IPS-NIHi7 (cell line): Measurements from ENCODE around the gene SUMO4.

Experiments used
- DNase-seq: peaks from one replicate; pipeline ENCODE4 v3.0.0; 2012; ENCODE audit warnings: mixed read lengths; ENCODE audit errors: extremely low spot score

Gene SUMO4

DNA sequence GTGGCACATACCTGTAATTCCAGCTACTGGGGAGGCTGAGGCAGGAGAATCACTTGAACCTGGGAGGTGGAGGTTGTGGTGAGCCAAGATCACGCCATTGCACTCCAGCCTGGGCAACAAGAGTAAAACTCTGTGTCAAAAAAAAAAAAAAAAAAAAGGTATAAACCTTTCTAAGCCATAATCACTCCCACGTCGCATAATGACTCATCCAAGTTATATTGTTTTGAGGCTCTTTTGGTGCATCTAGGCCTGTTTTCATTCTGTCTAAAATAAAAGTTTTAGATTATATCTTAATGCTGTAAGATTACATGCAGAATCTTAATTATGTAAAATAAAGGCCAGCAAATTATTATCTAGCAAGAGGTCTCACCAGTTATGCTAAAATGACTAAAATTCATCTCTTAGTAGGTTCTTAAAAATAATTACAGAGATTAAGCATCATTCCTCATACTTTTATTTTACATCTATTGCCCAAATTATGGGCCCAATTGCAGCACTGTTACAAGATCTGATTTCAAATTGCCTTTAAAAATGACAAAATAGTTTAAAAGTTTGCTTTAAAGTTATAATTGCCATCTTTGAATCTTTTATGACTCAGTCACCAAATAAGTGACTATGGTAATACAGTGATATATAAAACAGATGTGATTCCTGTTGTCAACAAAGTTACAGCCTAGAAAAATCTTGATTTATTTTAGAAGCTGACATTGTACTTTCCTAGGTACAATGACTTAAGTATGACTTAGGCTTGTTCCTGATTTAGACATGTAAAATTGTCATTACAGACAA lies 10.4 kb upstream of the SUMO4 start:
- DNase-seq: no peak

DNA sequence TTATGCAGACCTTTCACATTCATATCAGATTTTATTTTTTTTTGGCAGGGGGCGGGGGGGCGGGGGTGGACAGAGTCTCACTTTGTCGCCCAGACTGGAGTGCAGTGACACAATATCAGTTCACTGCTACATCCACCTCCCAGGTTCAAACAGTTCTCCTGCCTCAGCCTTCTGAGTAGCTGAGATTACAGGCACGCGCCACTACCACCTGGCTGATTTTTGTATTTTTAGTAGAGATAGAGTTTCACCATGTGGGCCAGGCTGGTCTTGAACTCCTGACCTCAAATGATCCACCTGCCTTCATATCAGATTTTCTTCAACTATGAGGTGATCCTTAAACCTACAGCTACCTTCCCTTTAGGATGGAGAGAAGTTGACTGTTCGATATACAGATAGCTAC lies 8.0 kb upstream of the SUMO4 start:
- no peak for DNase-seq

DNA sequence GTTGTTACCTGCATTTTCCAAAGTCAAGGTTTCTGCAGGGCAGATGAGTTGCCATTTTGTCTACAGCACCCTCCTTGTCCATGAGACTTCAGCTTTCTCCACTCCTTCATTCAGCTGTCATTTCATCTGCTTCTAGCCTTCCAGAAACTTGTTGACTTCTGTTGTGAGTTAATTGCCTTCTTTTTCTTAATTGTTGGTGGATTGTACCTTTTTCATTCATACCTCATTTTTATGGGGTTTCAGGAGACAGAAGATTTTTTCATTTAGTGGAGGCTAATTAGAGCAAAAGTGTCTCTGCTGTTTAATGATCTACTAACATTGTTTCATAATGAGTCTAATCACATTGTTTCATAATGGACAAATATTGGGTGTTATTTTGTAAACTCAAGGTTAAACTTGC lies 7.5 kb upstream of the SUMO4 start:
- DNase-seq: no peak

DNA sequence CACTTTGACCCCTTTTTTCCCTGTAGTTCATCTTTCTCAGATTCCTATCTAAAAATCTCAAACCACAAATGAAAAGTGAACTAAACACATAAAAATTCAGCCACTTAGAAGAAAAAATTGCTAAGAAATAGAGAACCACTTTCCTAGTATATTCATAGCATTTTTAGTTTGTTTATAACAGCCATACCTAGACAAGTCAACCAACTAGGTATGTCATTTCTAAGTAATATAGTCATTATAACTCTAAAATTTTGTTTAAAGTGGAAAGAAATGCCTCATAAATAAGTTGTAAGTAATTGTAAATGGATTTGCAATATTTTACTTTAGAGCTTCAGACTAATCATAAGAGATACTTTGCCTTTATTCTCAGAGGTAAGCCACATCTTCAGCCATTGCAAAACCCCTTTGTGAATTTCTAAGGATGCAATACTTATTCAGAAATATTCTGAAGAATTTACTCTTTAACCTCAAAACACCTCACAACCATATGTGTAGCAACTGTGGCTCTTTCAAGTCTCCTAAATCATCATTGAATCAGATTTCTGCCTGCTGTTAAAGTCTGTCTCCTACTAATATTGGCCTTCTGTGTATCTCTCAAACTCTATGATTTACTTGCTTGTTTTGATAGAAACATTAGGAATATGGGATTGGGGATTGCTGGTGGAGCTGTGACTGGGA lies 6.9 kb upstream of the SUMO4 start:
- no peak for DNase-seq

DNA sequence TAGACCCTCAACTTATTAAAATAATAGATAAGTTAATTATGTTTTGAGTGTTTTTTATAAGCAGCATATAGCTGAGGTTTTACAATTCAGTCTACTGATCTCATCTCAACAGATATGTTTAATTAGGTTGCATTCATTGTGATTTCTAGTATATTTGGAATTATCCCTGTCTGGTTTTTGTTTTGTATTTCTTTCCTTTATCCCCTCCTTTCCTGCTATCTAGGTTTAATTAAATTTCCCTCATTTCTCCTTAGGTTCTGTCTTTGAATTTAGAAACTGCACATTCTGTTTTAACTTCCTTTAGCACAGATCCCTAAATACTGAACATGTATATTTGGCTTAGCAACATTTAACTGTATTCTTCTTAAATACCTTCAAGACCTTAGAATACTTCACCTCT lies 4.9 kb upstream of the SUMO4 start:
- no peak for DNase-seq

DNA sequence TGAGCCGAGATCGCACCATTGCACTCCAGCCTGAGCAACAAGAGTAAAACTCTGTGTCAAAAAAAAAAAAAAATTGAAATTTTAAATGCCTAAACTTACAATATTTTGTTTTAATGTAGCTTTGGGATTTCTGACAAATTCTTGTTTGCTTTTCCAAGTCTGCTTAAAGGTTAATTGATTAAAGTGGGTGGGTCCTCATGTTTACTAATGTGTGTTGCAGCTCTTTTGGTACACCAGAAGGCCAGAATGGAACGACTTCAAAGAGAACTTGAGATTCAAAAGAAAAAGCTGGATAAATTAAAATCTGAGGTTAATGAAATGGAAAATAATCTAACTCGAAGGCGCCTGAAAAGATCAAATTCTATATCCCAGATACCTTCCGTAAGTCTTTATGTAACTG lies 2.7 kb upstream of the SUMO4 start:
- DNase-seq: no peak

DNA sequence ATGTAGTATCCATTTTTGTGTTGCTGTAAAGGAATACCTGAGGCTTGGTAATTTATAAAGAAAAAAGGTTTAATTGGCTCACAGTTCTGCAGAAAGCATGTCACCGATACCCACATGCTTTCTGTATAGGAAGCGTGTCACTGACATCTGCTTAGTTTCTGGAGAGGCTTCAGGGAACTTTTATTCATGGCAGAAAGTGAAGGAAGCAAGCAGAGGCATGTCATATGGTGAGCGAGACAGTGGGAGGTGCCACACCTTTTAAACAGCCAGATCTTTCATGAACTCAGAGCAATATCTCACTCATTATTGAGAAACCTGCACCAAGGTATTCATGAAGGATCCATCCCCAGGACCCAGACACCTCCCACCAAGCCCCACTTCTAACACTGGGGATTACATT lies 3.5 kb downstream of the SUMO4 start:
- no peak for DNase-seq

DNA sequence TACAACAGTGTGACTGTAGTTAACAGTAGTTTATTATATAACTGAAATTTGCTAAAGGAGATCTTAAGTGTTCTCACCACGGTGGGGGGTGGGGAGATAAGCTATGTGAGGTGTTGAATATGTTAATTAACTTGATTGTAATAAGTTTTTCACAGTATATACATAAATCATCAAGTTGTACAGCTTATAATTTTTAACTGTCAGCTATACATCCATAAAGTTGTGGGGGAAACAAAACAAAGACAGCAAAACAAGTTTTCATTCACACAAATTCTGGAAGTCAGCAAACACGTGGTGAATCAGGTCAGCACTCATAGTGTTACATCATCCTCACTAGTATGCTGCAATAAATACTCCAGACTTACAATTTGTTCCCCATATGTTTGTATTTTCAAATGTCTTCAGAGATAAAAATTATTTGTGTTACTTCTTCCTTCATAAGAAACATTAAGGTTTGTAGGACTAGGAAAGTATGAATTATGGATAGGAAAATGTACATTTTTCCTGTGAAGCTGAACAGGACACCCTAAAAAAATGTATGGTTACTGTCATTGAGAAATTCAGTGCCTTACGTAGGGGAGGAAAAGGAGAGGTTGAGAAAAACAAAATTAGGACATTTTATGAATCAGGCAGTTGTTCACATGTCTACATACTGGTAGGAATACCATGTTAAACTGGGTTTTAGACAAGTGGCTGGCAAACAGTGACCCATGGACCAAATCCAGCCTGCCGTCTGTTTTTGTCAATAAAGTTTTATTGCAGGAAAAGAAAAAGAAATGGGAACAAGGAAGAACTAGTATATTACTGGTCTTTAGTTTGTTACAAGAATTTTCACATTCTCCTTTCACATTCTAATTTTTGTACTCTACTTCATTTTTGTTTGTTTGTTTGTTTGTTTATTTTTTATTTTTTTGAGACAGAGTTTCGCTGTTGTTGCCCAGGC lies 6.0 kb downstream of the SUMO4 start:
- no peak for DNase-seq

DNA sequence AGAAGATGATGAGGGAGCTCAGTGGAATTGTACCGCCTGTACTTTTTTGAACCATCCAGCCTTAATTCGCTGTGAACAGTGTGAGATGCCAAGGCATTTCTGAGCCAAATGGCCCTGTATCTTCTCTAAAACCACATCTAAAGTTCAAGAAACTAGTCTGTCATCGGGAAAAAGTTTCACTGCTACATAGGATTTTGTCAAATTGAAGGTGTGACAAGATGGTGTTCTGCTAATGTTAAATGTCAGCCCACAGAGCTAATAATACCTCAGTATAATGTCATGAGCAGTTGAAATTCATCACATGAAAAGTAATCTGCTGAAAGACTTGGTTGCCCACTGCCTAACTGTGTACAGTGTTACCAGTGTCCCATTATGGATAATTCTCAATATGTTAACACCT lies 9.6 kb downstream of the SUMO4 start:
- DNase-seq: no peak

DNA sequence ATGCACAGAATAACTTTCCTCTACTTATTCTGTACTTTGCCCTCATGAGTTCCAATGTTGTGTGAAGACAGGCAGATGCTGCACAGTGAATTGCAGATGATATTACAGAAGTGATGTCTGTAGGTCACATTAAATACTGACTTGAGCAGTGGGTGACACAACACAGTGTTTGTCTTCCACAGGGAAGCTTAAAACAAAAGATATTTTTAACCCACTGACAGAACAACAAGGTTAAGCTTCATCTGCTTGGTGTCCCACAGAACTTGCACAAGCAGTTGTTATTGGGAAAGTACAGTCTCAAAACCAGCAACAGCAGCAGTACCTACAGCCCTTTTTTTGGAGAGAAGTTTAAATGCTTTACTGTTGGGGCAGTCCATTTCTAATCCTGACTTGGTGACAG lies 10.5 kb downstream of the SUMO4 start:
- DNase-seq: no peak

DNA sequence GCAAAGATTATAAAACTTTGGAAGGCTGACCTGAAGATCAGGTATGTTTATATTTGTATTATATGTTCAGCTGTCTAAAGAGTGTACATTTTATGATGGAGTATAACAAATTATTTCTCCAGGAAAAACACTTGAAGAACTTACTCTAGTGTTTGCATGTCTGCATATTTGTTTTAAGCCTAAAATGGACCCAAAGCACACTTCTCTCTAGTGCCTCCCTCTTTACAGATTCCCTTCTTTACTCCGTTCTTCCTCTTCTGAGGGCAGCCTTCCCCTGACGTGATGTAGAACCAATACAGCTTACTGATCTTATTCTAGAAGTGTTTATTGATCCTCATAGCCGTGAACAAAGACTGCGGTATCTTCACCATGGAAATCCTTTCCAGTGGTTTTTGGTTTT lies 13.9 kb downstream of the SUMO4 start:
- DNase-seq: no peak

DNA sequence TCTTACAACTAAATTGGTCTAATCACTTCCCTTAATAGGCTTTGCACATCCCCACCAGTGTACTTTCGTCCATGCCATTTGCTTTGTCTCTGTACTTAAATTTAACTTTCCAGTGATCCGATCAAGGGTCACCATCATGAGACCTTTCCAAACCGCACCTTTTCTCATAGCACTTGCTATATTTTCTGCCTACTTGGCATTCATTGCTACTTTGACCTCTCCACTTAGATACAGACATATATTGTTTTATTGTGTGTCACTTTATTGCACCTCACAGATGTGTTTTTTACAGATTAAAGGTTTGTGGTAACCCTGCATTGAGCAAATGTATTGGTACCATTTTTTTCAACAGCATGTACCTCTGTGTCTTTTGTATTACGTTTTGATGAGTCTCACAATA lies 14.8 kb downstream of the SUMO4 start:
- DNase-seq: no peak

DNA sequence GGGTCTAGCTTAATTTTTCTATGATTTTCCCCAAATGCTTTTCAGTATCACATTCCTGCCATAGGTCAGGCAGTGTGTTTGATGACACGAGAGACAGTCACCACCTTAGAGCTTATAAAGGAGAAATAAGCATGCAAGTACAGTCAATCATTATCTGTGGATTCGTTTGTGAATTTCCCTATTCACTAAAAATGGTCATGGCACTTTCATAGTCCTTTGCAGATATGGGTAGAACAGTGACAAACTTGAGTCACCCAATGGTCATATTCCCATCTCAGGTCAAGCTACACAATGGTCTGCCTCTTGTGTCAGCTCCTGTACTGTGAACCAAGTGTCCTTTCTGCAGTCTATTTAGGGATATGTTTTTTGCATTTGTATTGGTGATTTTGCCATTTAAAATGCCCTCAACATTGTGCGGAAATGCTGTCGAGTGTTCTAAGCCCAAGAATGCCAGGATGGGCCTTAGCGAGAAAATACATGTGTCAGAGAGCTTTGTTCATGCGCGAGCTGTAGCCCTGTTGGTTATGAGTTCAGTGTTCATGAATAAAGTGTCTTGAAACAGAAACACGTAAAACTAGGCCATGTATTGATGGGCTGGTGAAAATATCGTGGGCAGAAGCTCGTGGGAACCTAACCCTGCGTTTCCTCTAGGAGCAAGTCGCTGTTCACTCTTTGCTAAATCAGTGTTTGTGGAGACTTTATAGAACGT lies 19.8 kb downstream of the SUMO4 start:
- no peak for DNase-seq

DNA sequence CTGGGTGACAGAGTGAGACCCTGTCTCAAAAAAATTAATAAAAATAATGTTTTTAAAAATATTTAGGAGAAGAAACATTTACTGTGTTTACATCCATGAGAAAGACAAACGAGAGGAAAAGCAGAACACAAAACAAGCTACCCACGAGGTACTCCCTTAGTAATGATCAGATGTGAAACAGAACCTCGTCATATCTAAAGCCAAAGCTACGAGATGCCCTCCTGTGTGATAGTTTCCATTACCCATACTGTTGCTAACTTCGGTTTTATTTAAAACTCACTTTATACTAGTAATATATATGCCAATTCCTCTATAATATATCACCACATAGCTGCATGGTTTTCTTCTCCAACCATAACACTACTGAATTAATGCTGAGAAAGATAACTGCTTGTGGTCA lies 21.1 kb downstream of the SUMO4 start:
- DNase-seq: no peak

DNA sequence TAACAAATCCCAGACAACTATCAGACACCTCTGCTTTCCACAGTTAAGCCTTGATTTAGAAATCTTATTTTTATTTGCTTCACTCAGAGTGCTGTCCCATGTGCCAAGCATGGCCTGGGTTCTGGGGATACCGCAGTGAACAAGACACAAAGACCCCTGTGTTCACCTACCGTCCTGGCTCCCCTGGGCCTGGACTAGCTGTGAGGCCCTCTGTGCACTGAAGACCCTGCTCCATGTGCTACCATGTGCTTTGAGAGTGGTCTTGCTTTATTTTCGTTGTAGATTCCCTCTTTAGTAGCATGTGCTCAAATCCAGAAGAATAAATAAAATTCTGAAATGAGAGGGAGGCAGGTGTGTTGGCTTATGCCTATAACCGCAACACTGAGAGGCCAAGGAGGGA lies 22.5 kb downstream of the SUMO4 start:
- DNase-seq: no peak

DNA sequence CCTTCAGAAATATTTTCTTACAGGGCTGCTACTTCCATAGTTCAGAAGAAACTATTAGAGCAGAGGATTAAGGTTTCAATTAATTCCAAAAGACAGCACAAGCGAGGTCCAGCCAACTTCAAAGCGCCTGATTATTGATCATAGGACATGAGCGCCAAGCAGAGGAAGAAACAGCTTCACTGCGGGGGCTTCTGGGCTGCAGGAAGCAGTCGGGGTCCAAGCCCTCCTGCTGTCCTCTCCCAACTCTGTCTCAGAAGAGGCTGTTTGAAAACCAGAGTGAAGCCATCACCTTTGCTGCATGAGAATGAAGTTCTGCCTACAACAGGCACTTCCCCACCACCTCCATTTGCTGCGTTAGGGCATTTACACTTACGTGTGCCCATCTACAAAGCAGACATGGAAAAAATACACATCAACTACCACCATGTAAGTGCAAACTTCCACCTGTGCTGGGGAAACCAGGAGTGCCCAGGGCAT lies 23.9 kb downstream of the SUMO4 start:
- DNase-seq: no peak

DNA sequence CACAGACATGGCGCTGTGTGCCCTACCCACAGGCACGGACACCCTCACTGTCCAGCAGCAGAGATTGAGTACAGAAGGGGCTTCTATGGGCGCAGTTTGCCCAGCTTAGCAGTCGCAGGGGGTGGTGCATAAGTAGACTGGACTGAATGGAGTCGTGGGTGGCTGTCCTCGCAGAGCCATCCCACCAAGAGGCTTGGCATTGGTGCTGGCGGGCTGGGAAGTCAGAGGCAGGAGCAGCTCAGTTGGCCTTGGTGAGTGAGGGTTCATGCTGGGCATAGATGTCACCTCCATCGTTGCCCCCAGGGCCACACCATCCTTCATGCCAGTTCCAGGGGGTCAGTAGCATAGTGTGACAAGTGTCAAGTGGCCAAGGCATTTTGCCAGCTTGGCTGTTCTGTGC lies 25.2 kb downstream of the SUMO4 start:
- no peak for DNase-seq

DNA sequence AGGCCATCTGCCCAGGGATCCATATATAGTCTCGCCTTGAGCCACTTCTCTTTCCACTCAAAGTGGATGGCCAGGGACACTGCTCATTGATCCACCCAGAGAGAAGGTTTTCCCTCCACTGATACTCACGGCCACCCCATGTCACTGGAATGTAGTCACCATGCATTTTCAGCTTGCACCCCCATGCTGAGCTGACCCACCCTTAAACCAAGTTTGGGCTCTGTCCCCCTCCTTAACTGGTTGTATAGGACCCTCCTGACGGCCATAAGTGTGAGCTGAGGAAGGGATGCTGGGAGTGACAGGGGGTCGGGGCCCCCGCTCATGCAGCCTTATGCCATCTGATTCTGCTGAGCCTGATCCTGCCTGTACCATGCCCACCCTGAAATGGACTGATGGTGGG lies 25.7 kb downstream of the SUMO4 start:
- DNase-seq: no peak

DNA sequence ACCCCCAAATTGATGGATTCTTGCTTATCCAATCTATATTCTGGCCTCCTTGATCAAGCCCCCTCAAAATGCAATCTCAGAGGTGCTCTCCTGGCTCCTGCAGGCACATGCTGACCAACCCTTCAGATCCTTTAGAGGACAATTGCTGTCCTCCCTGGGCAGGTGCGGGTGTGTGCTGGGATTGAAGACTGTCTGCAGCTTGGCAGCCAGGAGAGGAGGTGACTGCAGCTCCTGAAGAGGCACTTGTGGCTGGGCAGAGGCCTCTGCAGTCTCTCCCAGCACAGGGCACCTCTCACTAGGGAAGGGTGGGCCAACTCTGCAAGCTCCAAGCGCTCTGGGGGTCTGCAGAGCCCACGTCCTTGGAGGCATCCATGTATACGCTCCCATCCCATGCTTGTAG lies 28.5 kb downstream of the SUMO4 start:
- DNase-seq: no peak

DNA sequence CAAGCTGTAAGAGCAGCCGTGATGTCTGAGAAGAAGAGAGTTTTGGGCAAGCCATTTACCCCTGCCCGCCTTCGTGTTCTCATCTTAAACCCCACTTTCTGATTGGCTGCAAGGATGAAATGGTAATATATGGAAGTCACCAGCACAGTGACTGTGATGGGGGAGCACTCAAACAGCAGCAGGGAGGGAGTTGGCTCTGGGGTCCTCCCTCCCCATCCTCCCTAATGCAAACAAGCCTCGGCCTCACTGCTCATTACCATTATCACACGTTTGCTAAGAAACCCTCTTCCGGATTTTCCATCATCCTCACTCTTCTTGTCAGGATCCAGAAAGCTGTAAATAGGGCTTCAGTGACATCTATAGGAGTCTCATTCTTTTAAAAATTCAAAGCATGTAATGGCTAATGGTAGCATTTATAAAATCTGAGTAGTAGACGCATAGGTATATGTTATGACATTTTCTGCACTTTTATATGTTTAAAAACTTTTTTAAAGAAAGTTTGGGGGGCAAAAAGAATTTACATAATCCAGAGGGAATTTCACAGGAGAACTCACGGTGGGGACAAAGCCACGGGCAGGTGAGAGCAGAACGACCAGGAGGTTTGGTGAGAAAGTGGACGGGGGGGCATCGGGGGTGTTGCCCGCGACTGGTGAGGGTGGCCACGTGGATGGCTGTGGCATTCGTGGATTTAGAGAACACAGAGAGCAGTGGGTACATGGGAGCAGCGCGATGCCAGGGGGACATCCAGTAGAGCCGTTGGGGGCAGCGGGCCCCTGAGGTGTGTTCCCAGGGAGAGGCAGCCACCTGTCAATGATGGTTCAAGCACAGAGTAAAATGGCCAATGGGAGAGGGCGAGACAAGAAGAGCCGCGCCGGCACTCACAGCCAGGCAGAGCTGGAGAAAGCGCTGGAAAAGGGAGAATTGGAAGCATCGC lies 29.6 kb downstream of the SUMO4 start:
- DNase-seq: no peak
